SK-N-SH (cell line): Measurements from ENCODE around the gene POU2F3. TPM values are rescaled to one million over a fixed set of nuclear protein-coding genes. Genes with fewer than 3 reads are reported as not detected.

Source experiments
- CTCF ChIA-PET: fragments of 300-600, 350-600 bp; formaldehyde crosslinking; extraction: SDS; loops from one replicate; lab custom pipeline; 2021; lab: Yijun Ruan, JAX
- POLR2A ChIA-PET: fragments of 350-600 bp; sonication (Branson Sonifier 250); formaldehyde crosslinking; extraction: SDS; loops from one replicate; lab custom pipeline; 2020; ENCODE audit warnings: antibody characterized with exemption, inconsistent platforms; lab: Yijun Ruan, JAX
- DNase-seq: peaks from one replicate; pipeline ENCODE4 v3.0.0; 2012
- H2AFZ ChIP-seq: fragments of 200-600 bp; sonication (generic); 2 replicates; pipeline ENCODE4 v1.8.1; 2016; ENCODE audit warnings: antibody characterized with exemption, mild to moderate bottlenecking, low read depth
- H3F3A ChIP-seq: fragments of 200-600 bp; sonication (generic); replicated peaks from 2 replicates; pipeline ENCODE3; 2016; ENCODE audit warnings: antibody characterized with exemption, mild to moderate bottlenecking; ENCODE audit not compliant: insufficient read depth
- H3K27ac ChIP-seq, 2 experiments: fragments of 200-500 bp in 1 of 2; fragments of 200-600 bp in 1 of 2; sonication (Bioruptor generic) in 1 of 2; sonication (generic), shearing (Covaris generic) in 1 of 2; 2 replicates each; pipeline versions ENCODE4 v1.5.1 to v1.6.1; 2014 to 2016; ENCODE audit warnings: low read depth in 2 of 2, inconsistent platforms in 1 of 2, low read length in 1 of 2, mild to moderate bottlenecking in 1 of 2, mixed read lengths in 1 of 2
- H3K27me3 ChIP-seq: fragments of 200-600 bp; sonication (generic), shearing (Covaris generic); 2 replicates; pipeline ENCODE4 v1.6.1; 2016; ENCODE audit warnings: mixed run types; ENCODE audit not compliant: insufficient read depth
- H3K36me3 ChIP-seq, 2 experiments: fragments of 200-500 bp in 1 of 2; fragments of 200-600 bp in 1 of 2; sonication (Bioruptor generic) in 1 of 2; sonication (generic) in 1 of 2; replicated peaks in 1 of 2; 2 replicates each; pipeline versions ENCODE3 to v1.5.1; 2014 to 2016; ENCODE audit warnings: low read length in 1 of 2, mild to moderate bottlenecking in 1 of 2; ENCODE audit not compliant: insufficient read depth in 2 of 2, control insufficient read depth in 1 of 2
- H3K4me1 ChIP-seq, 2 experiments: fragments of 200-500 bp in 1 of 2; fragments of 200-600 bp in 1 of 2; sonication (Bioruptor generic) in 1 of 2; sonication (generic), shearing (Covaris generic) in 1 of 2; 2 replicates each; pipeline versions ENCODE4 v1.5.1 to v1.6.1; 2014 to 2016; ENCODE audit warnings: low read depth in 1 of 2, low read length in 1 of 2, mixed run types in 1 of 2; ENCODE audit not compliant: insufficient read depth in 2 of 2, control insufficient read depth in 1 of 2
- H3K4me2 ChIP-seq: fragments of 200-600 bp; sonication (generic), shearing (Covaris generic); 2 replicates; pipeline ENCODE4 v1.6.1; 2017; ENCODE audit warnings: mixed run types
- H3K4me3 ChIP-seq, 2 experiments: fragments of 200-500 bp in 1 of 2; fragments of 200-600 bp in 1 of 2; sonication (Bioruptor generic) in 1 of 2; sonication (generic), shearing (Covaris generic) in 1 of 2; 2 replicates each; pipeline versions ENCODE4 v1.5.1 to v1.8.1; 2014 to 2016; ENCODE audit warnings: low read depth in 2 of 2, inconsistent platforms in 1 of 2, low read length in 1 of 2, mild to moderate bottlenecking in 1 of 2, mixed read lengths in 1 of 2, moderate library complexity in 1 of 2
- H3K79me2 ChIP-seq: fragments of 200-600 bp; sonication (generic); 2 replicates; pipeline ENCODE4 v1.8.1; 2017; ENCODE audit warnings: mild to moderate bottlenecking; ENCODE audit not compliant: insufficient read depth
- H3K9ac ChIP-seq: fragments of 200-600 bp; sonication (generic); 2 replicates; pipeline ENCODE4 v1.6.1; 2017; ENCODE audit warnings: mixed run types
- H3K9me2 ChIP-seq: fragments of 200-600 bp; sonication (generic); 2 replicates; pipeline ENCODE4 v1.6.1; 2017; ENCODE audit warnings: mixed run types
- H3K9me3 ChIP-seq: fragments of 200-600 bp; sonication (generic); 2 replicates; pipeline ENCODE4 v1.6.1; 2017; ENCODE audit warnings: mixed run types, mild to moderate bottlenecking, moderate library complexity
- H4K20me1 ChIP-seq: fragments of 200-600 bp; sonication (generic); 2 replicates; pipeline ENCODE4 v1.6.1; 2017; ENCODE audit warnings: mild to moderate bottlenecking, mixed run types; ENCODE audit not compliant: insufficient read depth
- CTCF ChIP-seq: fragments of 200-600 bp; sonication (generic); IDR thresholded peaks from 2 replicates; pipeline ENCODE4 v1.6.1; 2017; ENCODE audit warnings: antibody characterized with exemption, mild to moderate bottlenecking, moderate library complexity
- EZH2phosphoT487 ChIP-seq: fragments of 200-600 bp; sonication (generic); IDR thresholded peaks from 2 replicates; pipeline ENCODE4 v1.6.1; 2017; ENCODE audit warnings: low read depth, mixed run types, mild to moderate bottlenecking, antibody characterized with exemption, moderate library complexity, borderline replicate concordance
- FOSL2 ChIP-seq: IDR thresholded peaks from 2 replicates; pipeline ENCODE4 v1.4.0; 2012; ENCODE audit warnings: low read depth, mild to moderate bottlenecking, moderate library complexity, borderline replicate concordance
- FOXM1 ChIP-seq: IDR thresholded peaks from 2 replicates; pipeline ENCODE4 v1.4.0; 2012; ENCODE audit warnings: low read depth, mild to moderate bottlenecking
- GABPA ChIP-seq: IDR thresholded peaks from 2 replicates; pipeline ENCODE4 v1.4.0; 2012; ENCODE audit warnings: low read depth, mild to moderate bottlenecking
- JUND ChIP-seq: IDR thresholded peaks from 2 replicates; pipeline ENCODE4 v1.4.0; 2012
- PBX3 ChIP-seq: IDR thresholded peaks from 2 replicates; pipeline ENCODE4; 2012
- RAD21 ChIP-seq: IDR thresholded peaks from 2 replicates; pipeline ENCODE4 v1.6.1; 2012; ENCODE audit warnings: mild to moderate bottlenecking, low read length
- RCOR1 ChIP-seq: fragments of 150-350 bp; IDR thresholded peaks from 2 replicates; pipeline ENCODE4 v1.6.1; 2017; ENCODE audit warnings: antibody characterized with exemption, low read length
- RFX5 ChIP-seq: IDR thresholded peaks from 2 replicates; pipeline ENCODE4 v1.6.1; 2012; ENCODE audit warnings: mild to moderate bottlenecking, improper control_type of control experiment, low read length
- RXRA ChIP-seq: IDR thresholded peaks from 2 replicates; pipeline ENCODE4 v1.4.0; 2012; ENCODE audit warnings: low read depth, mild to moderate bottlenecking, borderline replicate concordance
- SIN3A ChIP-seq: IDR thresholded peaks from 2 replicates; pipeline ENCODE4 v1.6.1; 2012; ENCODE audit warnings: low read depth, mild to moderate bottlenecking, low read length, moderate library complexity, borderline replicate concordance
- SMC3 ChIP-seq: IDR thresholded peaks from 2 replicates; pipeline ENCODE4 v1.6.1; 2012; ENCODE audit warnings: low read depth, low read length, improper control_type of control experiment
- TAF1 ChIP-seq: IDR thresholded peaks from 2 replicates; pipeline ENCODE4 v1.6.1; 2012; ENCODE audit warnings: low read depth, mild to moderate bottlenecking, low read length, moderate library complexity, borderline replicate concordance
- TCF12 ChIP-seq: IDR thresholded peaks from 2 replicates; pipeline ENCODE4 v1.4.0; 2012
- USF1 ChIP-seq: IDR thresholded peaks from 2 replicates; pipeline ENCODE4 v1.4.0; 2012; ENCODE audit warnings: low read depth, borderline replicate concordance
- ZBTB33 ChIP-seq: IDR thresholded peaks from 2 replicates; pipeline ENCODE4 v1.4.0; 2012; ENCODE audit warnings: low read depth, borderline replicate concordance
- WGBS: methylation state at CpG from one replicate; pipeline ENCODE4 v1.1.6; 2017; ENCODE audit warnings: low lambda C conversion rate; 5-methylcytosine and 5-hydroxymethylcytosine counted together
- polyA plus RNA-seq, 3 experiments: library from polyadenylated mRNA; depleted of rRNA; stranded (reverse); fragments of >200 nt; gene quantifications; 2 replicates each; pipeline ENCODE4 v1.2.3, GENCODE V29; 2012

The POU2F3 gene
- polyA plus RNA-seq, 1 of the 3 experiments (the other 2 are of a cell fraction) = 0.02 TPM

GRCh38 chr11:120334332-120334731 lies 94.4 kb downstream of the POU2F3 start:
- Histone ChIP-seq H2AFZ (no peak overlapping the region), H3K4me2 (no peak overlapping the region), H4K20me1 (peaks cover 24% of the 10 kb centered on the region), H3K79me2 (peaks cover 44% of the 10 kb centered on the region), H3K4me1 (peaks cover 4 to 41% of the 10 kb centered on the region in 2 experiments), H3K27me3 (no peaks in the 10 kb centered on the region), H3F3A (peaks cover 57% of the 10 kb centered on the region), H3K27ac (peak overlapping the region in 1 of 2 experiments; percentile 95; a peak in 2 of 4 replicates), H3K9me2 (no peaks in the 10 kb centered on the region), H3K9ac (no peak overlapping the region), H3K9me3 (no peaks in the 10 kb centered on the region), H3K36me3 (peaks cover 3 to 11% of the 10 kb centered on the region in 2 experiments), H3K4me3 (no peak overlapping the region)
- TF ChIP-seq EZH2phosphoT487 (no peak), SMC3 (no peak), RXRA (no peak), RCOR1 (no peak), FOXM1 (no peak), JUND (no peak), USF1 (no peak), TAF1 (no peak), GABPA (no peak), RAD21 (no peak), ZBTB33 (no peak), FOSL2 (no peak)
- ChIA-PET CTCF (interaction anchor here (0.5 to 3.6 kb wide), 33 partner anchors 8 to 860 kb away, joined by 3 to 29 read pairs (median 5); partner anchors contain the start of genes GRIK4 and TLCD5), POLR2A (interaction anchor here (1.4 kb wide), 1 partner anchor 154 kb away, joined by 4 read pairs; no protein-coding TSS in a partner anchor)
- DNase-seq = no peak
- WGBS = 9% methylated on average over 1 of the region's 1 CpG

- Histone ChIP-seq H3K4me2 (peak overlapping the region; percentile 97), H3K9me3 (no peaks in the 10 kb centered on the region), H3K4me1 (peaks cover 10 to 37% of the 10 kb centered on the region in 2 experiments), H3K27me3 (no peaks in the 10 kb centered on the region), H3K79me2 (peaks cover 50% of the 10 kb centered on the region), H3K36me3 (peaks cover 3 to 8% of the 10 kb centered on the region in 2 experiments), H3K9ac (peak overlapping the region; percentile 78), H3K4me3 (peak overlapping the region; percentile 81 to 93), H2AFZ (peak overlapping the region; percentile 69), H4K20me1 (peaks cover 31% of the 10 kb centered on the region), H3F3A (peaks cover 62% of the 10 kb centered on the region), H3K27ac (peak overlapping the region; percentile 81 to 92), H3K9me2 (no peaks in the 10 kb centered on the region)
- ChIA-PET CTCF (interaction anchor here (0.5 to 3.6 kb wide), 60 partner anchors 9 to 1568 kb away, joined by 3 to 29 read pairs (median 4); partner anchors contain the start of genes GRIK4 and TLCD5), POLR2A (interaction anchor here (0.7 to 1.4 kb wide), 2 partner anchors 70 to 153 kb away, joined by 3 to 4 read pairs; no protein-coding TSS in a partner anchor)
- 2% methylated on average over 8 of the region's 8 CpGs for WGBS
- peak; percentile 59 for DNase-seq
- TF ChIP-seq TCF12 (no peak), PBX3 (no peak), RFX5 (no peak), RCOR1 (0 out of 2 replicates have a peak, but pooled peaks have one; percentile 27), SIN3A (peak; percentile 18; the same call in 1 of the 2 replicates), RAD21 (peak; percentile 76), CTCF (peak; percentile 70)
Measured at GRCh38 chr11:120334894-120335462, 95.0 kb downstream of the POU2F3 start.
